IMR-90 (cell line): Measurements from ENCODE around the gene ABHD16A. TPM values are rescaled to one million over a fixed set of nuclear protein-coding genes. Genes with fewer than 3 reads are reported as not detected.

ENCODE experiments used
- ATAC-seq: fragments of 200-7000 bp; cut with Tn5 transposase; 2 replicates; pipeline ENCODE4 v1.9.1; 2020; ENCODE audit warnings: low read depth, mild to moderate bottlenecking, moderate library complexity
- BruUV-seq: library from RNA; stranded (reverse); fragments of 400-500 nt; replicated peaks from 2 replicates; lab custom pipeline; 2021; lab: Mats Ljungman, UMichigan
- CTCF ChIA-PET: fragments of 300-600 bp; formaldehyde crosslinking; extraction: SDS; loops from one replicate; lab custom pipeline; 2021; ENCODE audit warnings: antibody characterized with exemption; lab: Yijun Ruan, JAX
- POLR2A ChIA-PET: fragments of 300-600 bp; sonication (Branson Sonifier 250); formaldehyde crosslinking; loops from one replicate; lab custom pipeline; 2022; ENCODE audit warnings: antibody characterized with exemption; ENCODE audit not compliant: unreplicated experiment; lab: Charles Lee
- DNase-seq: peaks from one replicate; pipeline ENCODE4 v3.0.0; 2013
- H2AFZ ChIP-seq: replicated peaks from 2 replicates; pipeline ENCODE3; 2013; ENCODE audit warnings: low read length, mild to moderate bottlenecking; ENCODE audit not compliant: poor library complexity
- H2AK5ac ChIP-seq: 2 replicates; pipeline ENCODE4 v1.6.1; 2013; ENCODE audit warnings: low read depth, low read length, inconsistent platforms
- H2AK9ac ChIP-seq: replicated peaks from 2 replicates; pipeline ENCODE3; 2013; ENCODE audit warnings: mild to moderate bottlenecking, low read depth, low read length, moderate library complexity; ENCODE audit not compliant: poor library complexity
- H2BK120ac ChIP-seq: 2 replicates; pipeline ENCODE4 v1.6.1; 2013; ENCODE audit warnings: low read depth, low read length, inconsistent platforms
- H2BK15ac ChIP-seq: 3 replicates; pipeline ENCODE4 v1.6.1; 2013; ENCODE audit warnings: low read depth, low read length, inconsistent platforms
- H2BK20ac ChIP-seq: 2 replicates; pipeline ENCODE4 v1.6.1; 2013; ENCODE audit warnings: low read depth, mild to moderate bottlenecking, inconsistent platforms, low read length, moderate library complexity
- H2BK5ac ChIP-seq: 2 replicates; pipeline ENCODE4 v1.6.1; 2013; ENCODE audit warnings: mild to moderate bottlenecking, low read depth, low read length, inconsistent platforms; ENCODE audit not compliant: poor library complexity, severe bottlenecking
- H3K14ac ChIP-seq: replicated peaks from 2 replicates; pipeline ENCODE4 v1.6.1; 2013; ENCODE audit warnings: low read depth, low read length, inconsistent platforms
- H3K18ac ChIP-seq: 2 replicates; pipeline ENCODE4 v1.6.1; 2013; ENCODE audit warnings: low read depth, low read length, control low read depth
- H3K23ac ChIP-seq: 2 replicates; pipeline ENCODE4 v1.6.1; 2013; ENCODE audit warnings: low read depth, low read length, inconsistent platforms
- H3K27ac ChIP-seq: 2 replicates; pipeline ENCODE4 v1.5.1; 2013; ENCODE audit warnings: mild to moderate bottlenecking, control low read depth, low read length; ENCODE audit not compliant: insufficient read depth
- H3K27me3 ChIP-seq: 2 replicates; pipeline ENCODE4 v1.6.1; 2013; ENCODE audit warnings: low read length; ENCODE audit not compliant: control insufficient read depth, insufficient read depth
- H3K36me3 ChIP-seq: 2 replicates; pipeline ENCODE4 v1.6.1; 2013; ENCODE audit warnings: low read length, mixed read lengths; ENCODE audit not compliant: control insufficient read depth, insufficient read depth
- H3K4ac ChIP-seq: 2 replicates; pipeline ENCODE4 v1.6.1; 2013; ENCODE audit warnings: low read depth, low read length, inconsistent platforms
- H3K4me1 ChIP-seq: 2 replicates; pipeline ENCODE4 v1.6.1; 2013; ENCODE audit warnings: low read length, mixed read lengths; ENCODE audit not compliant: control insufficient read depth, insufficient read depth
- H3K4me2 ChIP-seq: 2 replicates; pipeline ENCODE4 v1.6.1; 2013; ENCODE audit warnings: low read depth, mild to moderate bottlenecking, control low read depth, low read length, moderate library complexity
- H3K4me3 ChIP-seq: 2 replicates; pipeline ENCODE4 v1.5.1; 2013; ENCODE audit warnings: low read depth, mild to moderate bottlenecking, control low read depth, low read length, moderate library complexity; ENCODE audit not compliant: insufficient read depth
- H3K56ac ChIP-seq: 2 replicates; pipeline ENCODE4 v1.6.1; 2013; ENCODE audit warnings: low read length, inconsistent platforms; ENCODE audit not compliant: insufficient read depth; ENCODE audit errors: extremely low read depth
- H3K79me1 ChIP-seq, 2 experiments: 2 replicates each; pipeline ENCODE4 v1.6.1; 2013; ENCODE audit warnings: low read length in 2 of 2, inconsistent platforms in 1 of 2, low read depth in 1 of 2
- H3K9ac ChIP-seq: 2 replicates; pipeline ENCODE4 v1.6.1; 2013; ENCODE audit warnings: low read depth, low read length, control low read depth
- H3K9me1 ChIP-seq: 2 replicates; pipeline ENCODE4 v1.6.1; 2013; ENCODE audit warnings: low read length, inconsistent platforms; ENCODE audit not compliant: insufficient read depth
- H3K9me3 ChIP-seq: 2 replicates; pipeline ENCODE4 v1.6.1; 2013; ENCODE audit warnings: low read length; ENCODE audit not compliant: control insufficient read depth, insufficient read depth
- H4K20me1 ChIP-seq: 2 replicates; pipeline ENCODE4 v1.6.1; 2013; ENCODE audit warnings: low read length, inconsistent platforms; ENCODE audit not compliant: insufficient read depth
- H4K5ac ChIP-seq: 2 replicates; pipeline ENCODE4 v1.6.1; 2013; ENCODE audit warnings: mild to moderate bottlenecking, low read depth, low read length, control low read depth
- H4K8ac ChIP-seq, 2 experiments: 2 replicates each; pipeline ENCODE4 v1.6.1; 2013; ENCODE audit warnings: low read depth in 2 of 2, low read length in 2 of 2, control low read depth in 1 of 2, inconsistent platforms in 1 of 2
- H4K91ac ChIP-seq: 2 replicates; pipeline ENCODE4 v1.6.1; 2013; ENCODE audit warnings: low read depth, low read length, inconsistent platforms; ENCODE audit not compliant: insufficient read depth
- CEBPB ChIP-seq: IDR thresholded peaks from 2 replicates; pipeline ENCODE4 v1.6.1; 2012; ENCODE audit warnings: low read depth, low read length, improper control_type of control experiment
- MAZ ChIP-seq: IDR thresholded peaks from 2 replicates; pipeline ENCODE4 v1.6.1; 2012; ENCODE audit warnings: low read depth, mild to moderate bottlenecking, low read length, improper control_type of control experiment, moderate library complexity, borderline replicate concordance
- WGBS, 2 experiments: methylation state at CpG; one replicate each; pipeline versions ENCODE4 v1.1.5 to v1.1.7; 2013; ENCODE audit warnings: missing lambda C conversion rate in 2 of 2; ENCODE audit not compliant: insufficient read length in 1 of 2; ENCODE audit errors: extremely low coverage in 2 of 2; 5-methylcytosine and 5-hydroxymethylcytosine counted together
- dilution Hi-C: fragments of 300-500 bp; cut with HindIII; formaldehyde crosslinking; loops from one replicate; pipeline ENCODE4 v1.14.3; 2018; ENCODE audit warnings: low sequenced_read_pairs; ENCODE audit not compliant: unreplicated experiment
- in situ Hi-C: fragments of 300-500 bp; cut with MboI; formaldehyde crosslinking; loops from 3 replicates; pipeline ENCODE4 v1.14.3; 2019; ENCODE audit warnings: low sequenced_read_pairs, inconsistent platforms, mixed read lengths
- intact Hi-C: fragments of 100-400 bp; cut with micrococcal nuclease; formaldehyde crosslinking; loops from 2 replicates; pipeline ENCODE4 v1.10.0; 2022
- polyA plus RNA-seq, 3 experiments: library from polyadenylated mRNA; depleted of rRNA; stranded (reverse); fragments of >200 nt; gene quantifications; 2 replicates each; pipeline ENCODE4 v1.2.3, GENCODE V29; 2012; ENCODE audit warnings: low replicate concordance in 1 of 3
- total RNA-seq: library from RNA; depleted of rRNA; stranded (reverse); fragments of >200 nt; gene quantifications from 2 replicates; pipeline ENCODE4 v1.2.3, GENCODE V29; 2012

The ABHD16A gene
- total and polyA plus RNA-seq, 2 of the 4 experiments (the other 2 are of a cell fraction) = 31.5 to 35.1 TPM

DNA sequence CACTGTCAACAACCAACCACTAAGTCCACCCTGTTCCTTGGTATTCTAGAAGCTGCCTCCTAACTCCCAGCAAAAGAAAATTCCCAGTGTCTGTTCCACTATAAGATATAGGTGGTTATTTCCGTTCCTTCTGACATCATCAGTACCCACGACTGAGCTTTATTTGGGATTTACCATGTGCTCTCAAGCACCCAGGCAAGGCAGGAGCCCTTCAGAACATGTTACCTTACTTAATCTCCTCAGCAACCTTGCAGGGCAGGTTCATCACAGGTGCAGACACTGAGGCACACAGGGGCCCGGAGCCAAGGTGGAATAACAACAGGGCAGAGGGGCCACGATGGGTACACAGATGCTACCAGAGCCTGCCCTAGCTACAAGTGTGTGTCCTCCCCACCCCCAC is 10.8 kb downstream of the ABHD16A start:
- Histone ChIP-seq H3K4me1 (no peaks in the 10 kb centered on the region), H2AFZ (no peak overlapping the region), H4K91ac (no peak overlapping the region), H2BK120ac (no peak overlapping the region), H3K9me1 (no peaks in the 10 kb centered on the region), H3K4ac (no peak overlapping the region), H3K4me3 (no peak overlapping the region), H4K8ac (no peak overlapping the region), H3K27ac (no peak overlapping the region), H2AK5ac (no peak overlapping the region), H4K5ac (no peak overlapping the region), H3K14ac (no peak overlapping the region), H4K20me1 (no peaks in the 10 kb centered on the region), H2BK15ac (no peak overlapping the region), H2BK5ac (no peak overlapping the region), H2AK9ac (no peak overlapping the region), H3K79me1 (peaks cover 4 to 13% of the 10 kb centered on the region in 2 experiments; a peak in 3 of 4 replicates), H3K36me3 (peaks cover 71% of the 10 kb centered on the region), H3K18ac (no peak overlapping the region), H3K9ac (no peak overlapping the region), H3K56ac (no peak overlapping the region), H3K27me3 (no peaks in the 10 kb centered on the region), H3K23ac (no peak overlapping the region), H3K9me3 (no peaks in the 10 kb centered on the region), H3K4me2 (no peak overlapping the region), H2BK20ac (no peak overlapping the region)
- ChIA-PET POLR2A (no interaction called here), CTCF (no interaction called here)
- intact Hi-C loops (no loop called here), in situ Hi-C loops (no loop called here), dilution Hi-C loops (no loop called here)
- no peak for TF ChIP-seq CEBPB
- TF ChIP-seq MAZ = no peak
- no peak for DNase-seq
- no peak for ATAC-seq
- BruUV-seq = no TSS peak
- WGBS, 2 experiments = 100% methylated on average over 1 of the region's 4 CpGs; no CpG with 5 or more reads in 1 of the 2 experiments
